Tibial artery (tissue), 4 donors: ENCODE data around the gene PM20D1.

ENCODE experiments used
- DNase-seq, 2 donors: peaks; one replicate each; pipeline ENCODE4 v3.0.0-alpha.2; 2019
- H3K27ac ChIP-seq, 2 donors: fragments of 200-600 bp; sonication (generic) in 1 of 2; 1 replicate in 1 of 2; 2 replicates in 1 of 2; pipeline ENCODE4 v1.5.1; 2018 to 2019; ENCODE audit warnings: mild to moderate bottlenecking in 1 of 2
- H3K27me3 ChIP-seq, 2 donors: fragments of 200-600 bp; sonication (generic) in 1 of 2; one replicate each; pipeline versions ENCODE4 v1.5.1 to v1.6.0; 2016 to 2019
- H3K36me3 ChIP-seq, 3 donors: fragments of 200-600 bp; sonication (generic) in 2 of 3; one replicate each; pipeline ENCODE4 v1.5.1; 2016 to 2019; ENCODE audit warnings: mild to moderate bottlenecking in 2 of 3
- H3K4me1 ChIP-seq, 4 donors: fragments of 200-600 bp; sonication (generic) in 2 of 4; 1 replicate in 3 of 4; 2 replicates in 1 of 4; pipeline ENCODE4 v1.5.1; 2016 to 2019
- H3K4me3 ChIP-seq, 2 donors: fragments of 200-600 bp; sonication (generic) in 1 of 2; 1 replicate in 1 of 2; 2 replicates in 1 of 2; pipeline ENCODE4 v1.5.1; 2018 to 2019; ENCODE audit warnings: mild to moderate bottlenecking in 2 of 2
- H3K9me3 ChIP-seq, 3 donors: fragments of 200-600 bp; sonication (generic) in 1 of 3; one replicate each; pipeline ENCODE4 v1.5.1; 2016 to 2019
- CTCF ChIP-seq, 2 experiments: fragments of 200-600 bp in 1 of 2; fragments of 450-650 bp in 1 of 2; IDR thresholded peaks; one replicate each; pipeline ENCODE4 v1.5.1; 2017 to 2019; ENCODE audit warnings: antibody characterized with exemption in 2 of 2, mild to moderate bottlenecking in 1 of 2, moderate library complexity in 1 of 2
- intact Hi-C: fragments of 100-400 bp; cut with DNase I; formaldehyde crosslinking; loops from one replicate; pipeline ENCODE4 v1.15.0; 2023; ENCODE audit warnings: low total_unique reads

The PM20D1 gene

GRCh38 chr1:205805082-205805711 lies 44.7 kb downstream of the PM20D1 start:
- peaks cover 0 to 66% (median 43%) of the 10 kb centered on the region in 4 donors for H3K4me1 ChIP-seq
- DNase-seq = no peak
- H3K27me3 ChIP-seq = no peaks in the 10 kb centered on the region
- H3K27ac ChIP-seq = no peak overlapping the region
- intact Hi-C loops = no loop called here
- no peaks in the 10 kb centered on the region for H3K9me3 ChIP-seq
- H3K4me3 ChIP-seq = no peak overlapping the region
- TF ChIP-seq CTCF (IDR thresholded peaks at IDR 0.05) = no peak
- peaks cover 0 to 26% (median 9%) of the 10 kb centered on the region in 3 donors for H3K36me3 ChIP-seq

GRCh38 chr1:205804605-205805004 lies 45.3 kb downstream of the PM20D1 start:
- no peak overlapping the region for H3K27ac ChIP-seq
- no peak for TF ChIP-seq CTCF (IDR thresholded peaks at IDR 0.05)
- H3K27me3 ChIP-seq = no peaks in the 10 kb centered on the region
- intact Hi-C loops = no loop called here
- peaks cover 4 to 26% (median 9%) of the 10 kb centered on the region in 3 donors for H3K36me3 ChIP-seq
- H3K4me3 ChIP-seq = no peak overlapping the region
- no peaks in the 10 kb centered on the region for H3K9me3 ChIP-seq
- DNase-seq = no peak
- H3K4me1 ChIP-seq = peaks cover 0 to 60% (median 38%) of the 10 kb centered on the region in 4 donors

GRCh38 chr1:205803986-205804385 lies 45.9 kb downstream of the PM20D1 start:
- no peaks in the 10 kb centered on the region for H3K9me3 ChIP-seq
- H3K4me3 ChIP-seq = no peak overlapping the region
- TF ChIP-seq CTCF (IDR thresholded peaks at IDR 0.05) = no peak
- H3K27me3 ChIP-seq = no peaks in the 10 kb centered on the region
- peaks cover 10 to 27% (median 12%) of the 10 kb centered on the region in 3 donors for H3K36me3 ChIP-seq
- intact Hi-C loops = no loop called here
- no peak overlapping the region for H3K27ac ChIP-seq
- no peak for DNase-seq
- peaks cover 0 to 54% (median 32%) of the 10 kb centered on the region in 4 donors for H3K4me1 ChIP-seq

GRCh38 chr1:205802060-205802459 lies 47.9 kb downstream of the PM20D1 start:
- peaks cover 30 to 46% (median 31%) of the 10 kb centered on the region in 3 donors for H3K36me3 ChIP-seq
- no peaks in the 10 kb centered on the region for H3K9me3 ChIP-seq
- intact Hi-C loops = no loop called here
- DNase-seq = no peak
- H3K27ac ChIP-seq = no peak overlapping the region
- peaks cover 0 to 36% (median 24%) of the 10 kb centered on the region in 4 donors for H3K4me1 ChIP-seq
- no peak overlapping the region for H3K4me3 ChIP-seq
- TF ChIP-seq CTCF (IDR thresholded peaks at IDR 0.05) = no peak
- no peaks in the 10 kb centered on the region for H3K27me3 ChIP-seq

GRCh38 chr1:205800981-205801703 lies 48.8 kb downstream of the PM20D1 start:
- Histone ChIP-seq H3K4me1 (peaks cover 0 to 27% (median 18%) of the 10 kb centered on the region in 4 donors), H3K4me3 (no peak overlapping the region), H3K27ac (no peak overlapping the region), H3K36me3 (peaks cover 35 to 55% (median 40%) of the 10 kb centered on the region in 3 donors), H3K9me3 (no peaks in the 10 kb centered on the region), H3K27me3 (no peaks in the 10 kb centered on the region)
- DNase-seq = no peak
- intact Hi-C loops = no loop called here
- no peak for TF ChIP-seq CTCF (IDR thresholded peaks at IDR 0.05)
